HEK293T (cell line): ENCODE measurements around the gene CACNA1F.
A peak's percentile ranks its signal among the peaks of the same experiment; 100 is the strongest.
"Not testable (repeated sequence)": the region's sequence is repeated elsewhere in the genome, so short reads cannot be mapped to it uniquely, and the experiment has no call there.

Experiments
- CTCF ChIA-PET: fragments of 350-600 bp; formaldehyde crosslinking; extraction: SDS; loops from one replicate; lab custom pipeline; 2021; ENCODE audit warnings: antibody characterized with exemption, inconsistent platforms; lab: Yijun Ruan, JAX
- POLR2A ChIA-PET: fragments of 350-600 bp; formaldehyde crosslinking; extraction: SDS; loops from one replicate; lab custom pipeline; 2020; ENCODE audit warnings: antibody characterized with exemption, inconsistent platforms; lab: Yijun Ruan, JAX
- DNase-seq: peaks from one replicate; pipeline ENCODE4 v3.0.0; 2012; ENCODE audit warnings: mixed read lengths; ENCODE audit errors: extremely low spot score
- ARNT ChIP-seq: fragments of 450-650 bp; IDR thresholded peaks from 2 replicates; pipeline ENCODE4 v1.6.1; 2017; ENCODE audit warnings: mild to moderate bottlenecking
- BHLHE40 ChIP-seq: fragments of 450-650 bp; IDR thresholded peaks from 2 replicates; pipeline ENCODE4 v1.6.1; 2016; ENCODE audit warnings: mild to moderate bottlenecking, moderate library complexity, borderline replicate concordance
- CTBP1 ChIP-seq: fragments of 450-650 bp; IDR thresholded peaks from 2 replicates; pipeline ENCODE4 v1.6.1; 2016; ENCODE audit warnings: borderline replicate concordance
- ELF4 ChIP-seq: fragments of 450-650 bp; IDR thresholded peaks from 2 replicates; pipeline ENCODE4 v1.6.1; 2017; ENCODE audit warnings: antibody characterized with exemption
- FOXA1 ChIP-seq: fragments of 450-650 bp; IDR thresholded peaks from 2 replicates; pipeline ENCODE4 v1.6.1; 2016; ENCODE audit warnings: mild to moderate bottlenecking
- FOXK2 ChIP-seq: fragments of 450-650 bp; IDR thresholded peaks from 2 replicates; pipeline ENCODE4 v1.6.1; 2016; ENCODE audit warnings: mild to moderate bottlenecking
- FOXM1 ChIP-seq: fragments of 450-650 bp; IDR thresholded peaks from 2 replicates; pipeline ENCODE4 v1.6.1; 2017; ENCODE audit warnings: mild to moderate bottlenecking, borderline replicate concordance
- HDGF ChIP-seq: fragments of 450-650 bp; IDR thresholded peaks from 2 replicates; pipeline ENCODE4 v1.6.1; 2017; ENCODE audit warnings: antibody characterized with exemption, borderline replicate concordance
- L3MBTL2 ChIP-seq: fragments of 450-650 bp; conservative IDR thresholded peaks from 2 replicates; pipeline ENCODE4 v1.6.1; 2016; ENCODE audit warnings: mild to moderate bottlenecking
- LEF1 ChIP-seq: fragments of 450-650 bp; IDR thresholded peaks from 2 replicates; pipeline ENCODE4 v1.6.1; 2017; ENCODE audit warnings: mild to moderate bottlenecking, borderline replicate concordance
- NFRKB ChIP-seq: fragments of 450-650 bp; IDR thresholded peaks from 2 replicates; pipeline ENCODE4 v1.6.1; 2016; ENCODE audit warnings: mild to moderate bottlenecking, moderate library complexity
- SP1 ChIP-seq: fragments of 450-650 bp; IDR thresholded peaks from 2 replicates; pipeline ENCODE4 v1.6.1; 2017
- SUZ12 ChIP-seq: fragments of 450-650 bp; IDR thresholded peaks from 2 replicates; pipeline ENCODE4 v1.6.1; 2016; ENCODE audit warnings: mild to moderate bottlenecking
- TARDBP ChIP-seq: fragments of 450-650 bp; IDR thresholded peaks from 2 replicates; pipeline ENCODE4 v1.6.1; 2016
- ZNF384 ChIP-seq: fragments of 450-650 bp; IDR thresholded peaks from 2 replicates; pipeline ENCODE4 v1.6.1; 2016
- TF ChIP-seq, protein P1 (sequence below): fragments of 450-650 bp; IDR thresholded peaks from 2 replicates; pipeline ENCODE4 v1.6.1; 2016

Gene CACNA1F

DNA sequence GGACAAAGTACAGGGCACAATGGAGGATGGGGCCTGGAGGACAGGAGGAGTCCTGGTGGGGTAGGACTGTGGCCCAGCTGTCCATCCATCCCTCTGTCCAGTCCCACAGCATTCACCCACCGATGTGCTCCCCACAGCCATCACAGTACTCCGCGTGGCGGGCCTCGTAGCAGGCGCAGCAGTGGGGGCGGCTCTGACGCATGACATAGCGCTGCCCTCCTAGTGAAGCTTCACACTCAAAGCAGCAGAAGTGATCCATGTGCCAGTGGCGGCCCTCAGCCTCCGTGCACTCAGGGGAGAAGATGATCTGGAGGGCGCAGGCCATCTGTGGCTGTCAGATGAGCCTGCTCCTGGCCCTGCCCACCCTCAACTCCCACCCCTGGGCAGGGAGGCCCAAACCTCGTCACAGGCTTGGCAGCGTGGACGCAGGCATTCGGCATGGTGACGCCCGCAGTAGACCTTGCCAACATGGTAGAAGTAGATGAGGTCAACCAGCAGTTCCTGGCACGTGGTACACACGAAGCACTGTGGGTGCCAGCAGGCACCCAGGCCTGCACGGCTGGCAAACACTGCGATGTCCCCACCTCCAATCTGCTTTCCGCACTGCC, 55.2 kb downstream of the CACNA1F start:
- ChIA-PET CTCF (no interaction called here), POLR2A (no interaction called here)
- TF ChIP-seq L3MBTL2 (no peak), ZNF384 (no peak), FOXK2 (no peak), SP1 (no peak), LEF1 (no peak), BHLHE40 (no peak), CTBP1 (no peak), HDGF (no peak), NFRKB (no peak), FOXA1 (no peak), SUZ12 (no peak), ARNT (no peak), FOXM1 (no peak), TARDBP (no peak), ELF4 (no peak)
- TF ChIP-seq, protein P1, sequence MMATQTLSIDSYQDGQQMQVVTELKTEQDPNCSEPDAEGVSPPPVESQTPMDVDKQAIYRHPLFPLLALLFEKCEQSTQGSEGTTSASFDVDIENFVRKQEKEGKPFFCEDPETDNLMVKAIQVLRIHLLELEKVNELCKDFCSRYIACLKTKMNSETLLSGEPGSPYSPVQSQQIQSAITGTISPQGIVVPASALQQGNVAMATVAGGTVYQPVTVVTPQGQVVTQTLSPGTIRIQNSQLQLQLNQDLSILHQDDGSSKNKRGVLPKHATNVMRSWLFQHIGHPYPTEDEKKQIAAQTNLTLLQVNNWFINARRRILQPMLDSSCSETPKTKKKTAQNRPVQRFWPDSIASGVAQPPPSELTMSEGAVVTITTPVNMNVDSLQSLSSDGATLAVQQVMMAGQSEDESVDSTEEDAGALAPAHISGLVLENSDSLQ, result no peak
- DNase-seq, result no peak

DNA sequence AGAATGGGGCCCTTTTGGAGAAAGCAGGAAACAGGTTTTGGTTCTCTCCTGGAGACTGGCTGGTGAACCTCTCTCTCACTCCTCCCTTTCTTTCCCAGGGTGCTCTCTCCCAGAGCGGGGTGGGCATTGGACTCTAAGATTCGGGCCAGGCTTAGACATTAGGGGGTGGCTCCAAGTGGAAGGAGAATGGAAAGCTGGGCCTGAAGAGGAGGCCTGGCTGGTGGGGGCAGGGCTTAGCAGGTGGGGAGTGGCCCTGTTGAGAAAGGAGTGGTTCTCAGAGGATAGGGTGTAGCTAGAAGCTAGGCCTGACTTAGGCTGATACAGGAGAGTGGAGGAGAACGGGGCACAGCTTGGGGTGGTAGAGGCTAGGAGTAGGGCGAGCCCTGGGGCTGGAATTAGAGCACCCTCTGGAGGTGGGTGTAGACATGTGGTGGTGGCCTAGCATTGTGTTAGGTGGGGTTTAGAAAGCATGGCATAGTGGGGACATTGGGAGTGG, 55.8 kb downstream of the CACNA1F start:
- TF ChIP-seq L3MBTL2 (no peak), SP1 (no peak), TARDBP (no peak), HDGF (no peak), ELF4 (no peak), SUZ12 (no peak), FOXM1 (no peak), ARNT (no peak), LEF1 (no peak), FOXA1 (no peak)
- no peak for DNase-seq
- POLR2A ChIA-PET, result no interaction called here
- CTCF ChIA-PET, result no interaction called here

DNA sequence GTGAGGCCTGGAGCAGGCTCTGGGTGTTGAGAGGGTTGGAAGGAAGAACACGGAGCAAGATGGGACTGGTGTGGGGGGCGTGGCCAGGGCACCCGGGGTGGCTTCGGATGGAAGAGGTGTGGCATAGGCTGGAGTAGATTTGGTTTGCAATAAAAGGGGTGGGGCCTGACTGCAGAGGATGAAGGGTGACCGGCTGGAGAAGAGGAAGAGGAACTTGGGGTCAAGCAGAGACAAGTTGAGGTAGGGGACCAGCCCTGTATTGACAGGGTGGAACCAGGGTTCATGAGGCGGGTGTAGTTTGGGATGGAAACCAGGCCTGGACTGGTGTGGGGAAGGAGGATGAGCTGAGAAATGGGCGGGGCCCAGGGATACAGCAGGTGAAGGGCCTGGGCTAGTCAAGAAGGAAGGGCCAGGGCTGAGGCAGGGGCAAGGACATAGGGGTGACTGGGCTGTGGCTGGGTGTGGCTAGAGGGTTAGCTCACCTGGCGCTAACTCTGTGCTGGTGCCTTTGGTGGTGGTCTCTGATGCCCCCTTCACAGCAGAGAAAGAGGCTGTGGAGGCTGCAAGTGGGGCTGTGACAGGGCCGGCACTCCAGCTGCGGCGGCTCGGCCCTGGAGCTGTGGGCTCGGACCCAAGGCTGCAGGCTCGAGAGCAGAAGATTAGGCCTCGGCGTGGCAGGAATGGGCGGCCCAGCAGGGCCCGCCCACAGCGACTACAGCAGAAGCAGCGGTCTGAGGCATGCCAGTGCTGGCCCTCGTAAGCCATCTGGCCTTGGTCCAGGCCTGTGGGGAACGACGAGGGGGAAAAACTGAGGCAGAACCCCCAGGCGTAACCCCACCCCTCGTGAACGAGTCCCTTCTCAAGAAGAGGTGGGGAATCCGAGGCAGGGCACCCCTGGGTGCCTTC, 56.5 kb downstream of the CACNA1F start:
- TF ChIP-seq CTBP1, result no peak
- TF ChIP-seq FOXM1, result no peak
- TF ChIP-seq, protein P1, result no peak
- no peak for TF ChIP-seq FOXA1
- no peak for TF ChIP-seq BHLHE40
- TF ChIP-seq NFRKB, result no peak
- TF ChIP-seq LEF1, result no peak
- no peak for TF ChIP-seq TARDBP
- TF ChIP-seq SUZ12, result no peak
- TF ChIP-seq SP1, result no peak
- no peak for TF ChIP-seq ZNF384
- TF ChIP-seq L3MBTL2, result no peak
- TF ChIP-seq ELF4, result no peak
- CTCF ChIA-PET, result no interaction called here
- DNase-seq, result no peak
- POLR2A ChIA-PET, result no interaction called here

DNA sequence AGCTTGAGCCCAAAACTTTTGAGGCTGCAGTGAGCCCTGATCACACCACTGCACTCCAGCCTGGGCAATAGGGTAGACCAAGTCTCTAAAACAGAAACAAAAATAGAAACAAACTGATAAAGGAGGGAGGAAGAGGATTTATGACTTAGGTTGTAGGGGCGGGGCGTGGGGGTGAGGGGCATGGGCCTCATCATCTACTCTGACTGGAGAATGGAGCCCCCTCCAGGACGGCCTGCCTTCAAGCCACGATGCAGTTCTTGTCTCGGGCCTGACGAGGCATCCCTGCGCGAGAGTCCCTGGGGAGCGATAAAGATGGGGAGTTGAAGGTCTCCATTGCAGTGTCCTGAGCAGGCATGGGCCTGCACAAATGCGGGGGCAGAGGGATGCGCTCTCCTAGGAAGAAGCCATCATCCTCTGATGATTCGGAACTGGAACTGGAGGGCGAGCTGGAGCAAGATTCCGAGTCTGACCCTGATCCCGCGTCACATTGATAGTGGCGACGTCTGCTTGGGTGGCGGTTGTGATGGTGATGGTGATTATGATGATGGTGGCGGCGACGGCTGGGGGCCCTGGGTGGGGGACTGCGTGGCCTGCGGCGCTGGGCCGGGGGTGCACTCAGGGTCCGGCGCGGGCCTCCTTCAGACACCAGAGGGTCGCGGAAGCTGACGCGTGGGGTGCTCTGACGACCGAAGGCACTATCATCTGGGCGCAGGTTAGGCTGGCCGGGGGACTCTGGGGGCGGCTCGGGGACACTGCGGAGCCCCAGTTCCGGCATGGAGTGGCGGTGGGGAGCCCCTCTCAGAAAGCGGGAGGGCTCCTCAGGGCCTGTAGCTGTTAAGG, 57.5 kb downstream of the CACNA1F start:
- ChIA-PET POLR2A (no interaction called here), CTCF (no interaction called here)
- TF ChIP-seq FOXA1, result no peak
- no peak for TF ChIP-seq FOXM1
- TF ChIP-seq TARDBP, result no peak
- no peak for TF ChIP-seq LEF1
- no peak for DNase-seq

DNA sequence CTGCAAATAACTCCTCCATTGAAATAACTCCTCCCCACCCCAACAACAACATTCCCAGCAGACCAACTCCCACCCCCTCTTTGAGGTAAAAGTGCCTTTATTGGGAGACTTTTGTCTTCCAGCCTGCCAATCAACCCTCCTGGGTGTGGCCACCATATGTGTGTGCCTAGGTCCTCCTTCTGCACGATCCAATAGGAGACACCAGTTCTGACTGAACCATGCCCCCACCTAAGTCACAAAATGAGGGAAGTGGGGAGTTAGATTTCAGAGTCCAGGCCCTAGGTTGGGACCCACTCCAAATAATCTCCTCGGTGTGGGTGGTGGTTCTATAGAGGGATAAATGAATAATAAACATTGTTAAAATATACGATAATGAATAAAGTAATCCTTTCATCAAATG, 58.4 kb downstream of the CACNA1F start:
- TF ChIP-seq, protein P1, result peak; percentile 86
- TF ChIP-seq SP1, result no peak
- ChIA-PET POLR2A (no interaction called here), CTCF (no interaction called here)
- DNase-seq, result no peak

DNA sequence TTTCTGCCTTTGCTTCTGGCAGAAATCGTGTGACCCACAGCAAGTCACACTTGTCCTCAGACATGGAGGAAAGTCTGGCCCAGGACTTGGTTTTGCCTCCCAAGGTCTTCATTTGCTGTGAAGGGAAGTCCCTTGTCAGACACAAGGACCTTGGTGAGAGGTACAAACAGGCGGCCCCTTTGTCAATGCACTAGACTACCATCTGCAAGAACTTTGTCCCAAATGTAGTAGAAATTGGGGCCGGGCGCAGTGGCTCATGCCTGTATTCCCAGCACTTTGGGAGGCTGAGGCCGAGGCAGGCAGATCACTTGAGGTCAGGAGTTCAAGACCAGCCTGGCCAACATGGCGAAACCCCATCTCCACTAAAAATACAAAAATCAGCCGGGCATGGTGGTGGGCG, 59.6 kb downstream of the CACNA1F start:
- DNase-seq, POLR2A ChIA-PET, CTCF ChIA-PET: not testable (repeated sequence)
